Mammary epithelial cell (primary cell): ENCODE measurements around the gene ORAI2.
"Not testable (repeated sequence)": the region's sequence is repeated elsewhere in the genome, so short reads cannot be mapped to it uniquely, and the experiment has no call there.

Source experiments
- CTCF ChIP-seq, 2 donors: IDR thresholded peaks in 1 of 2; conservative IDR thresholded peaks in 1 of 2; 2 replicates each; pipeline ENCODE4 v1.5.1; 2011 to 2012; ENCODE audit warnings: inconsistent platforms in 2 of 2, low read length in 2 of 2, mild to moderate bottlenecking in 2 of 2, control low read depth in 1 of 2, low read depth in 1 of 2; ENCODE audit not compliant: insufficient read depth in 1 of 2; ENCODE audit errors: extremely low read depth in 1 of 2
- EZH2 ChIP-seq: IDR thresholded peaks from 2 replicates; pipeline ENCODE4 v1.6.1; 2012; ENCODE audit warnings: low read length, inconsistent platforms, borderline replicate concordance

GRCh38 chr7:102498321-102498720 is 64.9 kb downstream of the ORAI2 start:
- not testable (repeated sequence) for TF ChIP-seq CTCF (conservative IDR thresholded peaks at IDR 0.05 in 1 of 2, IDR thresholded peaks at IDR 0.05 in 1 of 2; ENCODE audit: extremely low read depth in 1 of 2, insufficient read depth in 1 of 2, low read depth in 1 of 2, low read length in 2 of 2); EZH2
